GM18873 (cell line): ENCODE measurements around the gene ANKRD9.

Source experiments
- ATAC-seq: cut with Tn5 transposase; IDR thresholded peaks from one replicate; pipeline ENCODE4 v1.9.1; 2021; ENCODE audit warnings: mild to moderate bottlenecking, moderate library complexity, moderate number of reproducible peaks; ENCODE audit not compliant: unreplicated experiment, low FRiP score

Gene ANKRD9

GRCh38 chr14:102481371-102481770, 28.2 kb downstream of the ANKRD9 start:
- no peak for ATAC-seq

GRCh38 chr14:102479777-102480176, 29.8 kb downstream of the ANKRD9 start:
- no peak for ATAC-seq

DNA sequence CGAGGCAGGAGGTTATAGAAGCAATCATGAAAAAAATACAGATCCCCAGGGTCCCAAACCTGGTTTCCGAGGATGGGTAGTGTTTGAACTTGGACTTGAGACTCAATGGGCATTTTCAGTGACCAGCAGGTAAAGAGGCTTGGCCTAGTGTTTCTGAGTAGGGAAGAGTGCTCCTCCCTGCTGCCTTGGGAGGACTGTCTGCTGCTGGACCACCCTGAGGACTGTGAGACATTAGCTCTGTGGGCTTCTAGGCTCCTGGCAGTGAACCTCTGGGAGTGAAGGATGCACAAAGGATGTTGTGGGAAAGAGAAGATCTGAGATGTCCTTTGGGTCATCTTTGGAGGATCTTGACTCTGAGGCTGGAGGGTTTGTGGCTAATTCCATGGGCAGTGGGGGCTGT, 30.5 kb downstream of the ANKRD9 start:
- ATAC-seq = no peak

- no peak for ATAC-seq
Observed at GRCh38 chr14:102474934-102475333, 34.6 kb downstream of the ANKRD9 start.

- no peak for ATAC-seq
Observed at GRCh38 chr14:102473559-102473958, 36.0 kb downstream of the ANKRD9 start.

DNA sequence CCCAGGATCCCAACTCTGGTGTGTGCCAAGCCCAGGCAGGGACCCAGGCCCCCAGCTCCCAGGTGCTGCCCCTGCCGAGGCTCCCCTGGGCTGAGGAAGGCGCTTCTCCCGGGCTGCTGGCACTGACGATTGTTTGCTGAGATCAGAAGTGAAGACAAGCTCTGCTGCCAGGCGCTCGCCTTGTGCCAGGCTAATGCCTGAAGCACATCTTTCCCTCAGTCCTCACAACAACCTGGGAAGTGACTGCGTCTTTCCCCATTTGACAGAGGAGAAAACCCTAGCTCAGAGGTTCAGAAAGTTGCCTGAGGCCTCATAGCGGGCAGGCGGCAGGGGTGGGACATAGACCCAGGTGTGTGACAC, 36.8 kb downstream of the ANKRD9 start:
- ATAC-seq = no peak

DNA sequence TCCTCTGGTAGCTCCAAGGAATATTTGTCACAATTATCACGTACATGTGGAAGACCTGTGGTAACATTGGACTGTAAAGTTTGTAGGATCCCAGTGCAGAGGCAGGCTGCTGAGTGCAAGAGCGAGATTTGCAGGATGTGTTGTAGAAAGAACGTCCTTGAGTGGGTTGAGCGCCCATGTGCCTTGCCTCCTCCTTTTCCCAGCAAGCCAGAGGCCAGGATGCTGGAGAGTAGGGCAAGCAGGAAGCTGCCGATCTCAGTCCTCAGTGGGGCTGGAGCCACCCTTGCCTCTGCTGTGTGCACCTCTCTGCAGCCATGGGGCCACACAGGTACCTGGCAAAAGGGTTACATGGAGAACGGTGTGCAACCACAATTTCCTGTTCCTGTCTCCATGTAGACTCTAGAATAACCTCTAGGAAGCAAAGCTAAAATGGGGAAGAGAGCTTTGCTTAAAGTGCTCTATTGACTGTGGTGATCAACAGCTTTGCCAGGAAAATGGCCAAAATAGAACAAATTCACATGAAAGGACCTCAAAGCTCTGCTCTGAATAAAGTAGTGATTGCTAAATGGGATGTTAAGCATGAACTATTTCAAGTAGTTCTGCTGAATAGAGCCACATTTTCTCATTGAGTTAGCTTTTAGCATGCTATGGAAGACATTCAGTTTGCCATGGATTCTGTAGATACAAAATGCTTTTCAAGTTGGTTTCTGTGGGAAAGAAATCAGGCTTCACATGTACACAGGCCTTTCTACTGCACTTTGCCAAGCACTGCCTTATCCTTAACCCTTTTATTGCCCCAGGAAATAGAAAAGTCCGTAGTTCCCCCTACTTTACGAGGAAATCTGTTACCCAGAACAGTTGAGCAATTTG, 37.4 kb downstream of the ANKRD9 start:
- ATAC-seq = no peak

DNA sequence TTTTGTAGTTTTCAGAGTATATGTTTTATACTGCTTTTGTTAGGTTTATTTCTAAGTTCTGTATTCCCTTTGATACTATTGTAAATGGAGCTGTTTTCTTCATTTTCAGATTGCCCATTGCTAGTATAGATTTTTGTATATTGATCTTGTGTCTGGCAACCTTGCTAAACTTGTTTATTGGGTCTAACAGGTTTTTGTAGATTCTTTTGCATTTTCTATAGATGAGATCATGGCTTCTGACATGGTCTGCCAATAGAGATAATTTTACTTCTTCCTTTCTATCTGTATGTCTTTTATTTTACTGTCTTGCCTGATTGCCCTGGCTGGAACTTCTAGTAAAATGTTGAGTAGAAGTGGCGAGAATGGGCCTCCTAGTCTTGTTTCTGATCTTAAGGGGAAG, 40.3 kb downstream of the ANKRD9 start:
- ATAC-seq = no peak

- no peak for ATAC-seq
Observed at GRCh38 chr14:102464846-102465341, 44.7 kb downstream of the ANKRD9 start.

DNA sequence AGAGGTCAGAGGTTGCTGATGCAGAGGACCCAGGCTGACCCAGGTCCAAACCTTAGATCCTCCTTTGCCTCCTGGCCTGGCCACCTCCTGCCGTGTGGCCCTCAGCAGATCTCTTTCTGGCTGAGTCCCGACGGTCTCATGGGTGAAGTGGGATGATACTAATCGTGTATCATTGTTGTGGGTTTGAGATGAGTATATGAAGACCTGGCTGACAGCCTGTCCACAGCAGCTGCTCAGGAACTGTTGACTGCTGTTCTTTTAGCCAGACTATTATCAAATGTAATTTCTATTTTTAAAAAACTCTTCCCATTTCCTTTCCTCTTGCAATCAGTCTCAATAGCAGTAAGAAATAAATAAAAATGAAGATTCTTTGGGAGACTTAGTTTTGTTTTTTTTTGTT, 45.6 kb downstream of the ANKRD9 start:
- ATAC-seq = no peak

GRCh38 chr14:102462391-102462790, 47.2 kb downstream of the ANKRD9 start:
- ATAC-seq = no peak

GRCh38 chr14:102461490-102462338, 47.9 kb downstream of the ANKRD9 start:
- ATAC-seq = no peak

- no peak for ATAC-seq
Observed at GRCh38 chr14:102457509-102457908, 52.1 kb downstream of the ANKRD9 start.

DNA sequence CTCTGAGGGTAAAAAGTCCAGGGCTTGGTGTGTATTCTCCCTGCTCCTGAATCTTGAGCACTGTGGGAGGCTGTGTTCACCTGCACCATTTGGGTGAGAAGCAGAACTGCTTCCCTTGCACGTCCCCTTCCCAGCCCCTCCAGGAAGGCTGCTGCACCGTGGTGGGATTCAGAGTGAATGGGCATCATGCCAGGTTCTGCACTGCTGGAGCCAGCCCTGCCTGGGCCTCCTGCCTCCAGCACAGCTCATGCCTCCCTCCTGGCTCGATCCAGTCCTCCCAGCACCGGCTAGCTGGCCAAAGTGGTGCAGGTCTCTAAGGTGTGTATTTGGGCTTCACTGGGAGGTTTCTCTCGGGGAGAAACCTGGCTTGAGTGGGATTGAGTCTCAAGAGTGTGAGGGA, 54.9 kb downstream of the ANKRD9 start:
- no peak for ATAC-seq

GRCh38 chr14:102452302-102452701, 57.3 kb downstream of the ANKRD9 start:
- no peak for ATAC-seq
